Karpas-422 (cell line): Measurements from ENCODE around the gene SLC4A5. TPM values are rescaled to one million over a fixed set of nuclear protein-coding genes. Genes with fewer than 3 reads are reported as not detected.

Experiments
- DNase-seq: peaks from one replicate; pipeline ENCODE4 v3.0.0-alpha.2; 2015
- H2AFZ ChIP-seq: fragments of 200-600 bp; sonication (generic); 2 replicates; pipeline ENCODE4 v1.6.1; 2014; ENCODE audit warnings: antibody characterized with exemption, low read length, mixed read lengths
- H3K27ac ChIP-seq: fragments of 200-600 bp; sonication (generic); 2 replicates; pipeline ENCODE4 v1.5.1; 2014; ENCODE audit warnings: mild to moderate bottlenecking, low read length, moderate library complexity
- H3K27me3 ChIP-seq: fragments of 200-600 bp; sonication (generic); 2 replicates; pipeline ENCODE4 v1.6.1; 2014; ENCODE audit warnings: low read length, mixed read lengths
- H3K36me3 ChIP-seq: fragments of 200-600 bp; sonication (generic); 2 replicates; pipeline ENCODE4 v1.6.1; 2014; ENCODE audit warnings: low read length, mixed read lengths; ENCODE audit not compliant: insufficient read depth
- H3K4me1 ChIP-seq: fragments of 200-600 bp; sonication (generic); 2 replicates; pipeline ENCODE4 v1.6.1; 2014; ENCODE audit warnings: mild to moderate bottlenecking, low read length, mixed read lengths
- H3K4me2 ChIP-seq: fragments of 200-600 bp; sonication (generic); 2 replicates; pipeline ENCODE4 v1.6.1; 2014; ENCODE audit warnings: low read length, low read depth, mild to moderate bottlenecking; ENCODE audit not compliant: poor library complexity, severe bottlenecking
- H3K4me3 ChIP-seq: fragments of 200-600 bp; sonication (generic); 2 replicates; pipeline ENCODE4 v1.5.1; 2014; ENCODE audit warnings: mild to moderate bottlenecking, antibody characterized with exemption, low read length, mixed read lengths
- H3K79me2 ChIP-seq: fragments of 200-600 bp; sonication (generic); 2 replicates; pipeline ENCODE4 v1.6.1; 2014; ENCODE audit warnings: mild to moderate bottlenecking, low read length, mixed read lengths
- H3K9ac ChIP-seq: fragments of 200-600 bp; sonication (generic); 2 replicates; pipeline ENCODE4 v1.6.0; 2014; ENCODE audit warnings: low read length
- H3K9me2 ChIP-seq: fragments of 200-600 bp; sonication (generic), shearing (Covaris generic); replicated peaks from 2 replicates; pipeline ENCODE4 v1.6.0; 2014; ENCODE audit warnings: mild to moderate bottlenecking, low read length, moderate library complexity; ENCODE audit not compliant: insufficient read depth
- H3K9me3 ChIP-seq: fragments of 300-700, 200-600 bp; sonication (generic); 2 replicates; pipeline ENCODE4 v1.6.1; 2014; ENCODE audit warnings: low read length, mixed read lengths
- H4K20me1 ChIP-seq: fragments of 200-600 bp; sonication (generic); 2 replicates; pipeline ENCODE4 v1.6.1; 2014; ENCODE audit warnings: mild to moderate bottlenecking, antibody characterized with exemption, low read length, low read depth; ENCODE audit not compliant: insufficient read depth
- total RNA-seq: library from RNA; depleted of rRNA; stranded (reverse); fragments of >200 nt; shearing (Covaris generic); gene quantifications from 2 replicates; pipeline ENCODE4 v1.2.3, GENCODE V29; 2014; ENCODE audit warnings: low replicate concordance

SLC4A5 gene
- total RNA-seq, 1 experiment from 2014 or later: 3.2 TPM

DNA sequence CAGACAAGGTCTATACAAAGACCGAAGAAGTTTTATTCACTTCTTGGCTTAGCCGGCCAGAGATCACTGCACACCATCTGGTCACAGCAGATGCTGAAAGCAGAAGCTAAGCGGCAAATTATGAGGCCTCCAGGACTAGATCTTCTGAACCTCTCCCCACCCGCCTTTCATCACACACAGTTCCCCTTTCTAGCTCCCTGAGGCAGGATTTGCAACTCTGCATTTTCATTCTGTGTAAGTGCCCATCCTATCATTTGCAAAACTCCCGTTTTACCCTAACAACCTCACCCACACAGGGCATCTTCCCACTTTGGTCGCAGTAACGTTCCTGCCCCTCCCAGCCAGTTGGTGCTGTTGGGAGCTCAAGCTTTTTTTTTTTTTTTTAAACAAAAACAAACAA, 161.5 kb downstream of the SLC4A5 start:
- H3K27ac ChIP-seq: peak overlapping the region; percentile 100
- H3K4me2 ChIP-seq: peak overlapping the region; percentile 97
- peak overlapping the region; percentile 80 for H3K9ac ChIP-seq

DNA sequence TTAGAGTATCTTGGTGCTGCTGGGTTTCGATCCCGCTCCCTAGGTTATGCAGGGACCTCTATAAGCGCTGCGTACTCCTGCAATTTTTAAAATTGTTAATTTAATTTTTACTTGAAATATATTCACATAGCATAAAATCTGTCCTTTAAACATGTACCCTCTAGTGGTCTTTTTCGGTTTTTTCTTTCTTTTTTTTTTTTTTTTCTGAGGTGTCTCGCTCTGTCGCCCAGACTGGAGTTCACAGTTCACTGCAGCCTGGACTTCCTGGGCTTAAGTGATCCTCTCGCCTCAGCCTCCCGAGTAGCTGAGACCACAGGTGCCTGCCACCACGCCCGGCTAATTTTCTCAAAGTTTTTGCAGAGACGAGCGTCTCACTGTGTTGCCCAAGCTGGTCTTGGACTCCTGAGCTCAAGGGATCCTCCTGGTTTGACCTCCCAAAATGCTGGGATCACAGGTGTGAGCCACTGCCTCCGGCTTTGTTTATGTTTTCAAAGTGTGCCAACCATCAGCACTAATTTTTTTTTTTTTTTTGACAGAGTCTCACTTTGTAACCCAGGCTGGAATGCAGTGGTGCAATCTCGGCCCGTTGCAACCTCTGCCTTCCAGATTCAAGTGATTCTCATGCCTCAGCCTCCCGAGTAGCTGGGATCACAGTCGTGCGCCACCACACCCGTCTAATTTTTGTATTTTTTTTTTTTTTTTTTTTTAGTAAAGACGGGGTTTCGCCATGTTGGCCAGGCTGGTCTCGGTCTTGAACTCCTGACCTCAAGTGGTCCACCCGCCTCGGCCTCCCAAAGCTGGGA, 164.0 kb downstream of the SLC4A5 start:
- H3K27ac ChIP-seq: peak overlapping the region; percentile 100
- H2AFZ ChIP-seq: no peak overlapping the region
- DNase-seq: no peak
- peaks cover 30% of the 10 kb centered on the region for H3K36me3 ChIP-seq
- no peaks in the 10 kb centered on the region for H3K9me3 ChIP-seq
- peaks cover 48% of the 10 kb centered on the region for H3K79me2 ChIP-seq
- peaks cover 37% of the 10 kb centered on the region for H4K20me1 ChIP-seq
- H3K9me2 ChIP-seq: no peaks in the 10 kb centered on the region
- no peaks in the 10 kb centered on the region for H3K27me3 ChIP-seq
- H3K4me3 ChIP-seq: peak overlapping the region; percentile 84
- H3K4me2 ChIP-seq: peak overlapping the region; percentile 97
- peaks cover 79% of the 10 kb centered on the region for H3K4me1 ChIP-seq
- peak overlapping the region; percentile 42 for H3K9ac ChIP-seq

More for the DNA sequence above, 161.5 kb downstream of the SLC4A5 start:
- H3K79me2 ChIP-seq: peaks cover 23% of the 10 kb centered on the region
- H3K36me3 ChIP-seq: peaks cover 12% of the 10 kb centered on the region
- H4K20me1 ChIP-seq: peaks cover 13% of the 10 kb centered on the region
- H3K4me1 ChIP-seq: peaks cover 78% of the 10 kb centered on the region
- no peaks in the 10 kb centered on the region for H3K27me3 ChIP-seq
- H2AFZ ChIP-seq: no peak overlapping the region
- H3K9me3 ChIP-seq: no peaks in the 10 kb centered on the region
- peak overlapping the region; percentile 63 for H3K4me3 ChIP-seq
- peak; percentile 99 for DNase-seq
- H3K9me2 ChIP-seq: no peaks in the 10 kb centered on the region

DNA sequence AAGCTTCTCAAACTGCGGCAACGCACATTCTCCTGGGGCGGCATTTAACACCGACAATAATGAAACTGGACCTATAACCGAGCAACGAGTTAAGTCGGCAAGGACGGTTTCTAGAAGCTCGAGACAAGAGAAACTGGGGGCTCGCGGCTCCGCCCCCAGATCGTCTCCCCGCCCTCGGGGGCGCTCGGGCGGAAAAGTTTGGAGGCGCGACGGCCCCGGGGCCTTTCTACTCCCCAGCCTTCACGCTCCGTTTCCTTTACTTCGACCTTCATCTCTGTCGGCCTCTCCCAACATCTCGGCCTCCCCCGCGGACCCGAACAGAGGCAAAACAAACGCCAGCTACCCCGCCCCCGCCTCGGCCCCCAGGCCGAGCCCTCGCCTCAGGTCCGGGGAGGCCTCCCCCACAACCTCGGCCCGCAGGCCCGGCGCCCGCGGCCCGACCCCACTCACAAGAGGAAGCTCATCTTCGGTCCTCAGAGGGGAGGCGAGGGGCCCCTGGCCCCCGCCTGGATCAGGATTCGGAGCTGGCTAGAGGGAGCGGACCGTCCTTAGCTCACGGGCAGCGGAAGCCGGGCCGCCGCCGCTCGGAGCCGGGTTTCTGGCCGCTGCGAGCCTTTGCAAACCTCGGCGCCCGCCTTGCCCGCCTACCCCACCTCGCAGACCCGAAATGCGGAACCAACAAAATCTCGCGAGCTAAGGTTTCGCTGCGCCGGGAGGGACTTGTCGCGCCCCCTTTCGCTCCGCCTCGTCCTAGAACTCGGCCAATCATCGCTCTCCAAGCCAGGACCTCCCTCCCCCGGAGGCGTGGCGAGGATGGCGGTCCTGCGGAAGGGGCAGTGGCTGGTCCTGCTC, 164.8 kb downstream of the SLC4A5 start, which contains the start of gene MOB1A:
TSS of gene MOB1A (minus strand) at position 669 of the 852 bp plus-strand sequence. CDS start at position 464, 205 bp downstream.
- H3K9ac ChIP-seq: peak within 1 kb of the TSS; percentile 98
- H3K27ac ChIP-seq: peak within 1 kb of the TSS; percentile 100
- H3K4me3 ChIP-seq: peak within 1 kb of the TSS; percentile 84
- peaks cover 54% of the 10 kb centered on the region for H3K79me2 ChIP-seq
- no peak within 1 kb of the TSS for H2AFZ ChIP-seq
- peaks cover 76% of the 10 kb centered on the region for H3K4me1 ChIP-seq
- H4K20me1 ChIP-seq: peaks cover 42% of the 10 kb centered on the region
- DNase-seq: peak; percentile 100
- H3K9me3 ChIP-seq: no peaks in the 10 kb centered on the region
- no peaks in the 10 kb centered on the region for H3K9me2 ChIP-seq
- no peaks in the 10 kb centered on the region for H3K27me3 ChIP-seq
- peaks cover 32% of the 10 kb centered on the region for H3K36me3 ChIP-seq
- peak within 1 kb of the TSS; percentile 97 for H3K4me2 ChIP-seq

DNA sequence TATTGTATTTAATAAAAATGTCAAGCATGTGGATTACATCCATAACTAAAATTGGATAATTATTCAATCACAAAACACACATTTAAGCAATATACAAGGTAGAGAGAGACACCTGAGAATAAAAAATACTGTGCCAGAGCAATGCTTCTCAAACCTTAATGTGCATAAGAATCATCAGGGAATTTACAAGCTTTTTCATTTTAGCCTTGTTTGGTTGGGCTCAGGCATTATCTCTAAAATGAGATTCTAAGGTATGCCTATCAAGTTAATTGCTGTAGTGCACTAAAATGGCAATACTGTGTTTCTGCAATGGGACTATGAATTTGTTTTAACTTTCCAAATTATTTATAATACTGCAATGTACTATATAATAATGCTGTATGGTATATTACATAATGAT, 165.5 kb downstream of the SLC4A5 start:
- Histone ChIP-seq H2AFZ (no peak overlapping the region), H3K4me3 (peak overlapping the region; percentile 84), H3K27ac (peak overlapping the region; percentile 100), H3K9me3 (no peaks in the 10 kb centered on the region), H4K20me1 (peaks cover 49% of the 10 kb centered on the region), H3K9ac (peak overlapping the region; percentile 98), H3K79me2 (peaks cover 62% of the 10 kb centered on the region), H3K27me3 (no peaks in the 10 kb centered on the region), H3K36me3 (peaks cover 36% of the 10 kb centered on the region), H3K4me1 (peaks cover 77% of the 10 kb centered on the region), H3K4me2 (peak overlapping the region; percentile 97), H3K9me2 (no peaks in the 10 kb centered on the region)
- DNase-seq: no peak

DNA sequence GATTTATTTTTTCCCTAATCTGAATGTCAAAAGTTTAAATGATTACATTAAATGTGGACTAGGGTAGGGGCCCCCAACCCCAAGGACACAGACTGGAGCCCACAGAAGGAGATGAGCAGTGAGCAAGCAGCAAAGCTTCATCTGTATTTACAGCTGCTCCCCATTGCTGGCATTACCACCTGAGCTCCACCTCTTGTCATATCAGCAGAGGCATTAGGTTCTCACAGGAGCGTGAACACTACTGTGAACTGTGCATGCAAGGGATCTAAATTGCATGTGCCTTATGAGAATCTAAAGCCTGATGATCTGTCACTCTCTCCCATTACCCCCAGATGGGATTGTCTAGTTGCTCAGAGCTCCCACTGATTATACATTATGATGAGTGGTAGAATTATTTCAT, 168.3 kb downstream of the SLC4A5 start:
- DNase-seq: peak; percentile 55
- peak overlapping the region; percentile 97 for H3K4me2 ChIP-seq
- H4K20me1 ChIP-seq: peaks cover 62% of the 10 kb centered on the region
- no peaks in the 10 kb centered on the region for H3K9me2 ChIP-seq
- H3K4me1 ChIP-seq: peaks cover 50% of the 10 kb centered on the region
- no peak overlapping the region for H3K9ac ChIP-seq
- H3K27ac ChIP-seq: peak overlapping the region; percentile 100
- H3K9me3 ChIP-seq: no peaks in the 10 kb centered on the region
- peaks cover 58% of the 10 kb centered on the region for H3K36me3 ChIP-seq
- no peaks in the 10 kb centered on the region for H3K27me3 ChIP-seq
- H3K4me3 ChIP-seq: no peak overlapping the region
- peaks cover 85% of the 10 kb centered on the region for H3K79me2 ChIP-seq
- H2AFZ ChIP-seq: no peak overlapping the region

DNA sequence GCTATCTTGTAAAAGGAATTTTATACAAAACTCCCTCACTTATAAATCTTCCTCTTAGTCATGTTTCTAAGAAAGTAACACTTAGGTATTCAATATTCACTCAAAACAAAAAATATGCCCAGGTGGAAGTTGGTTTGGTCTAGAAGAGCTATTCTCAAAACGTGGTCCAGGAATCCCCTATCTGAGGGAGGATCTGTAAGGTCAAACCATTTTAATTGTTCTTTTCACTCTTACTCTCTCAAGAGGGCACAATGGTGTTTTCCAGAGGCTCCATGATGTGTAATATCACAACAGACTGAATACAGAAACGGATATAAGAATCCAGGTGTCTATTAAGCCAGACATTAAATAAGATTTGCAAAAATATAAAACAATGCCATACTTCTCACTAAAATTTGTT, 174.5 kb downstream of the SLC4A5 start:
- H3K4me1 ChIP-seq: peaks cover 5% of the 10 kb centered on the region
- H2AFZ ChIP-seq: no peak overlapping the region
- no peak for DNase-seq
- H3K9me3 ChIP-seq: no peaks in the 10 kb centered on the region
- peaks cover 95% of the 10 kb centered on the region for H3K79me2 ChIP-seq
- 0 out of 2 replicates have a peak overlapping the region, but pooled peaks have one; percentile 10 for H3K27ac ChIP-seq
- no peaks in the 10 kb centered on the region for H3K9me2 ChIP-seq
- H3K9ac ChIP-seq: no peak overlapping the region
- peaks cover 85% of the 10 kb centered on the region for H3K36me3 ChIP-seq
- no peaks in the 10 kb centered on the region for H3K27me3 ChIP-seq
- H3K4me2 ChIP-seq: no peak overlapping the region
- H3K4me3 ChIP-seq: no peak overlapping the region
- peaks cover 47% of the 10 kb centered on the region for H4K20me1 ChIP-seq
